Endothelial cell of umbilical vein (primary cell): ENCODE measurements around the gene TUBB4B. TPM values are rescaled to one million over a fixed set of nuclear protein-coding genes. Genes with fewer than 3 reads are reported as not detected.

ENCODE experiments used
- BruUV-seq: library from RNA; stranded (reverse); fragments of 400-500 nt; replicated peaks from 2 replicates; lab custom pipeline; 2021; lab: Mats Ljungman, UMichigan
- CTCF ChIA-PET: fragments of 300-600, 350-600 bp; sonication (Branson Sonifier 250); formaldehyde crosslinking; loops from one replicate; lab custom pipeline; 2021; ENCODE audit warnings: antibody characterized with exemption, inconsistent platforms; lab: Charles Lee
- POLR2A ChIA-PET: fragments of 300-600, 350-600 bp; sonication (Branson Sonifier 250); formaldehyde crosslinking; loops from one replicate; lab custom pipeline; 2021; ENCODE audit warnings: antibody characterized with exemption, inconsistent platforms; lab: Charles Lee
- DNase-seq: peaks from one replicate; pipeline ENCODE4 v3.0.0-alpha.2; 2011; ENCODE audit warnings: low read depth, low spot score
- FAIRE-seq: peaks from 2 replicates; lab custom pipeline; 2011; peaks lifted over from hg19 to GRCh38; lab: Jason Lieb, UNC
- H2AFZ ChIP-seq: 2 replicates; pipeline ENCODE4 v1.6.0; 2012; ENCODE audit warnings: low read depth, low read length, control low read depth, inconsistent platforms
- H3K27ac ChIP-seq: 2 replicates; pipeline ENCODE4 v1.5.1; 2011; ENCODE audit warnings: low read depth, mild to moderate bottlenecking, control low read depth, low read length, moderate library complexity; ENCODE audit not compliant: insufficient read depth
- H3K27me3 ChIP-seq, 2 experiments: 2 replicates each; pipeline versions ENCODE4 v1.6.0 to v1.6.1; 2011; ENCODE audit warnings: low read length in 2 of 2, mixed read lengths in 1 of 2; ENCODE audit not compliant: control insufficient read depth in 2 of 2, insufficient read depth in 2 of 2
- H3K36me3 ChIP-seq, 2 experiments: 2 replicates in 1 of 2; 3 replicates in 1 of 2; pipeline ENCODE4 v1.5.1; 2011; ENCODE audit warnings: low read length in 2 of 2, mild to moderate bottlenecking in 1 of 2, moderate library complexity in 1 of 2; ENCODE audit not compliant: control insufficient read depth in 2 of 2, insufficient read depth in 2 of 2; ENCODE audit errors: extremely low read depth in 1 of 2
- H3K4me1 ChIP-seq: 3 replicates; pipeline ENCODE4 v1.5.1; 2011; ENCODE audit warnings: mild to moderate bottlenecking, low read length; ENCODE audit not compliant: control insufficient read depth, insufficient read depth; ENCODE audit errors: extremely low read depth
- H3K4me2 ChIP-seq: 2 replicates; pipeline ENCODE4 v1.6.1; 2011; ENCODE audit warnings: low read length, control low read depth, mixed read lengths; ENCODE audit not compliant: insufficient read depth
- H3K4me3 ChIP-seq, 3 experiments: fragments of 200-600 bp in 1 of 3; sonication (generic), shearing (Covaris generic) in 1 of 3; replicated peaks in 1 of 3; 2 replicates each; pipeline ENCODE4 v1.5.1; 2011 to 2016; ENCODE audit warnings: control low read depth in 3 of 3, low read length in 3 of 3, mild to moderate bottlenecking in 2 of 3, inconsistent platforms in 1 of 3, low read depth in 1 of 3, moderate library complexity in 1 of 3; ENCODE audit not compliant: insufficient read depth in 1 of 3
- H3K79me2 ChIP-seq: 2 replicates; pipeline ENCODE4 v1.6.0; 2012; ENCODE audit warnings: low read length, inconsistent platforms; ENCODE audit not compliant: control insufficient read depth, insufficient read depth
- H3K9ac ChIP-seq: replicated peaks from 2 replicates; pipeline ENCODE3; 2011; ENCODE audit warnings: low read length, control low read depth; ENCODE audit not compliant: insufficient read depth; ENCODE audit errors: extremely low read depth
- H3K9me1 ChIP-seq: replicated peaks from 3 replicates; pipeline ENCODE4 v1.6.0; 2011; ENCODE audit warnings: mild to moderate bottlenecking, low read length; ENCODE audit not compliant: control insufficient read depth, insufficient read depth; ENCODE audit errors: extremely low read depth
- H3K9me3 ChIP-seq: replicated peaks from 2 replicates; pipeline ENCODE4 v1.5.1; 2012; ENCODE audit warnings: low read length, inconsistent platforms; ENCODE audit not compliant: control insufficient read depth, insufficient read depth
- H4K20me1 ChIP-seq: replicated peaks from 2 replicates; pipeline ENCODE3; 2011; ENCODE audit warnings: mild to moderate bottlenecking, low read length; ENCODE audit not compliant: control insufficient read depth, insufficient read depth; ENCODE audit errors: extremely low read depth
- EZH2 ChIP-seq: IDR thresholded peaks from 2 replicates; pipeline ENCODE4 v1.6.1; 2012; ENCODE audit warnings: borderline replicate concordance, low read depth, mild to moderate bottlenecking, moderate library complexity, low read length, inconsistent platforms; ENCODE audit not compliant: severe bottlenecking
- FOS ChIP-seq: IDR thresholded peaks from 2 replicates; pipeline ENCODE4 v1.6.1; 2011; ENCODE audit warnings: mild to moderate bottlenecking, low read length, moderate library complexity, borderline replicate concordance; ENCODE audit not compliant: insufficient read depth
- JUN ChIP-seq: IDR thresholded peaks from 2 replicates; pipeline ENCODE4 v1.6.1; 2011; ENCODE audit warnings: borderline replicate concordance, low read depth; ENCODE audit not compliant: insufficient read length, insufficient read depth
- POLR2AphosphoS5 ChIP-seq: IDR thresholded peaks from 2 replicates; pipeline ENCODE4 v1.6.1; 2012; ENCODE audit warnings: low read depth, mild to moderate bottlenecking, control low read depth, low read length, moderate library complexity; ENCODE audit not compliant: insufficient read depth
- dilution Hi-C: fragments of 300-500 bp; cut with MboI; formaldehyde crosslinking; loops from one replicate; pipeline ENCODE4 v1.15.0; 2019; ENCODE audit warnings: low sequenced_read_pairs; ENCODE audit not compliant: extremely low pct_ligation_motif_present
- intact Hi-C: fragments of 100-400 bp; cut with micrococcal nuclease; formaldehyde crosslinking; loops from one replicate; pipeline ENCODE4 v1.10.0; 2022
- polyA plus RNA-seq, 4 experiments: library from polyadenylated mRNA; depleted of rRNA in 3 of 4; stranded (reverse) in 3 of 4; unstranded in 1 of 4; fragments of >200 nt; gene quantifications; 2 replicates each; pipeline versions ENCODE4 v1.2.1 to v1.2.3, GENCODE V29; 2011 to 2012; ENCODE audit warnings: missing spikeins in 1 of 4
- total RNA-seq: library from RNA; stranded (reverse); gene quantifications from 2 replicates; pipeline ENCODE4 v1.2.3, GENCODE V29; 2021
- TF ChIP-seq, protein P1 (sequence below): IDR thresholded peaks from 2 replicates; pipeline ENCODE4 v1.6.1; 2011; ENCODE audit not compliant: insufficient read depth, insufficient read length

The TUBB4B gene
- total and polyA plus RNA-seq, 2 donors (not counting 3 experiments of a cell fraction or from before 2014, with no cell fraction given), result 418 to 558 TPM

DNA sequence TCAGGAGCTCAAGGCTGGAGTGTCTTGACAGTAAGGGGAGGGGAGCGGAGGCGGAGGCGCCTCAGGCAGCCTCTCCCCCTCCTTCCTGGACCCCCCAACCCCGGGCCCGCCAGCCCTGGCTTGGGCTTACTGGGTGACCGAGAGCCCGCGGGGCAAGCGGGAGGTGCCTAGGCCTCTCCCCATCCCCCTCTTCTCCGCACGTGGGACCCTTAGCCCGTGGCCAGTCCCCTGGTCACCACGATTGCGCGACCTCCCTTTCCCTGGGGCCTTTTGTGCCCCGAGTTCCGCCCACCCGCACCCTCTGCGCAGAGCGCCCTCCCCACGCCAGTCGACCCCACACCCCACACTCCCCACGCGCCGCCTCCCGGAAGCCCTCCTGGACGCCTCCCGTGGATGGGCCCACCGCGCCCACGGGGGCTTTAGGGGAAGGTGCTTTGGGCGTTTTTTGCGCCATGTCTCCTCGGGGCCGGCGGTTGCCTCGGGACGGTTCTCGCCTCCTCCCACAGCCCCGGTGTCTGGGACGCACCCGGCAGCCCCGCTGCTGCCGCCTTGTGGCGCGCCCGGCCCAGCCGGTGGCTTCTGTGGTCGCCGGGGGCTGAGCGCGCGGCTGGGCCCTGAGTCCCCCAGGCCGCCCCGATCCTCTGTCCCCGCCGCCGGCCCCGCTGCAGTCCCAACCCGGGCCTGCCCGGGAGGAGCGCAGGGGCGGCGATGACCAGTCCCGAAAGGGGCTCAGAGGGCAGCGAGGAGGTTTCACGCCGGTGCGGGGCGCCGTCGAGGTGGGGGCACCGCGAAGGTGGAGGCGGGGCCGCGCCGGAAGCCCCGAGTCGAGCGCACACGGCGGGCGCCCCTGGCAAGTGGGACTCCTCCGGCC lies 39.6 kb downstream of the TUBB4B start:
- Histone ChIP-seq H3K9me1 (no peaks in the 10 kb centered on the region), H2AFZ (no peak overlapping the region), H3K9ac (no peak overlapping the region), H3K4me1 (peaks cover 28% of the 10 kb centered on the region), H3K9me3 (no peaks in the 10 kb centered on the region), H3K79me2 (peaks cover 42% of the 10 kb centered on the region), H3K4me3 (no peak overlapping the region), H3K4me2 (no peak overlapping the region), H3K27ac (no peak overlapping the region), H3K36me3 (peaks cover 10% of the 10 kb centered on the region in 2 experiments), H3K27me3 (no peaks in the 10 kb centered on the region), H4K20me1 (no peaks in the 10 kb centered on the region)
- no peak for TF ChIP-seq JUN
- no peak for TF ChIP-seq POLR2AphosphoS5
- TF ChIP-seq, protein P1, sequence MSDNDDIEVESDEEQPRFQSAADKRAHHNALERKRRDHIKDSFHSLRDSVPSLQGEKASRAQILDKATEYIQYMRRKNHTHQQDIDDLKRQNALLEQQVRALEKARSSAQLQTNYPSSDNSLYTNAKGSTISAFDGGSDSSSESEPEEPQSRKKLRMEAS, result no peak
- TF ChIP-seq FOS, result no peak
- TF ChIP-seq EZH2, result no peak
- dilution Hi-C loops, result no loop called here
- FAIRE-seq (no peak), DNase-seq (no peak)
- no TSS peak for BruUV-seq
- ChIA-PET POLR2A (no interaction called here), CTCF (interaction anchor here (0.9 to 1.3 kb wide), 3 partner anchors 19 to 44 kb away, joined by 4 read pairs; partner anchors contain the start of gene NRARP)
- intact Hi-C loops, result no loop called here
